Epithelial cell of esophagus (primary cell): ENCODE data around the gene DUSP12.
"Not testable (repeated sequence)": the region's sequence is repeated elsewhere in the genome, so short reads cannot be mapped to it uniquely, and the experiment has no call there.

ENCODE experiments used
- DNase-seq: peaks from one replicate; pipeline ENCODE4 v3.0.0; 2010; ENCODE audit warnings: low read depth
- H3K4me3 ChIP-seq: 2 replicates; pipeline ENCODE4 v1.5.1; 2011; ENCODE audit warnings: mild to moderate bottlenecking, low read length, control low read depth
- TF ChIP-seq, protein P1 (sequence below): IDR thresholded peaks from 2 replicates; pipeline ENCODE4 v1.5.1; 2011; ENCODE audit warnings: low read depth, mild to moderate bottlenecking, low read length, control low read depth, inconsistent platforms; ENCODE audit not compliant: insufficient read depth; ENCODE audit errors: missing control alignments

Gene DUSP12

DNA sequence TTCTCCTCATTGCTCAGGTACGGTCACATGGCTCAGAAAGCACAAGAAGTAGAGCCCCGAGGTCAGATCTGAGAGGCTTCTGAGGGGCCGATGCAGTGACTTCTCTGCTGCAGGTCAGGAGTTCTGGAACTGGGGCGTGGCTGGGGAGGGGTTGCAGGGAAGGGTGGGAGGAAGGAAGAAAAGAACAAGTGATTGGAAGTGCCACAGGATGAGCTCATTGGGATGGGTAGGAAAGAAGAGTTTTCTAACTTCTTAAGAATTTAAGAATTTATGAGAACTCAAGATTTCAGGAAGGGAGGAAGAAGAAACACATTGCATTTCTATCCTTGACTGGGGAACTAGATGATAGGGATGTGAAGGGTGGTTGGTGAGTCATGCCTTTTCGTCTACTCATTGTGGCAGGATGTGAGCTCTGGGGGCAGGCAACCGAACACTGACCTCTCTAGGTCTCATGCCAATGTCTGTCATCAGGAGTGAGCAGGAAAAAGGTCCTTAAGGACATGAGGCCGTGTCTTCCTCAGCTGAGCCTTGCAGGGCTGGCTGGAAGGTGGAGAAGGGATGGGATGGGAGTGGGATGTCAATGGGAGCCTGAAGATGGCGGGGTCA lies 27.7 kb upstream of the DUSP12 start:
- DNase-seq: peak; percentile 51
- TF ChIP-seq, protein P1, sequence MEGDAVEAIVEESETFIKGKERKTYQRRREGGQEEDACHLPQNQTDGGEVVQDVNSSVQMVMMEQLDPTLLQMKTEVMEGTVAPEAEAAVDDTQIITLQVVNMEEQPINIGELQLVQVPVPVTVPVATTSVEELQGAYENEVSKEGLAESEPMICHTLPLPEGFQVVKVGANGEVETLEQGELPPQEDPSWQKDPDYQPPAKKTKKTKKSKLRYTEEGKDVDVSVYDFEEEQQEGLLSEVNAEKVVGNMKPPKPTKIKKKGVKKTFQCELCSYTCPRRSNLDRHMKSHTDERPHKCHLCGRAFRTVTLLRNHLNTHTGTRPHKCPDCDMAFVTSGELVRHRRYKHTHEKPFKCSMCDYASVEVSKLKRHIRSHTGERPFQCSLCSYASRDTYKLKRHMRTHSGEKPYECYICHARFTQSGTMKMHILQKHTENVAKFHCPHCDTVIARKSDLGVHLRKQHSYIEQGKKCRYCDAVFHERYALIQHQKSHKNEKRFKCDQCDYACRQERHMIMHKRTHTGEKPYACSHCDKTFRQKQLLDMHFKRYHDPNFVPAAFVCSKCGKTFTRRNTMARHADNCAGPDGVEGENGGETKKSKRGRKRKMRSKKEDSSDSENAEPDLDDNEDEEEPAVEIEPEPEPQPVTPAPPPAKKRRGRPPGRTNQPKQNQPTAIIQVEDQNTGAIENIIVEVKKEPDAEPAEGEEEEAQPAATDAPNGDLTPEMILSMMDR: no peak
- H3K4me3 ChIP-seq: no peak overlapping the region

DNA sequence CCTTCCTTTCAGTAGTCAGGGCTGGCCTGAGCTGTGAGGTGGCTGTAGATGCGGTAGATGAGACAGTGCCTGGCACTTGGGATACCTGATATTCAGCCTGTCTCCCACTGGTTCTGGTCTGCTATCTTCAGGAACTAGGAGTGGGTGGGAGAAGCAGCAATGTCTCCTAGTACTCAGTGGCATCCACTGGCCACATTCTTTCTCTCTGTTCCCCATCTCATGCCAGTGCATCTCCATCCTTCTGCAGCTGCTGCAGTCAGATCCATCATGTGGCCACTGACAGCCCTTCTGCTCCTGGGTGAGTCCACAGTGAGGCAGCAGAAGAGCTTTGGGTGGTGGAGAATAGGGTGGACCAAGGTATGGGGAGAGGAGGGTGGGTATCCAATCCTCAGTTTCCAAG lies 27.2 kb upstream of the DUSP12 start:
- no peak for DNase-seq
- H3K4me3 ChIP-seq: no peak overlapping the region
- TF ChIP-seq, protein P1: no peak

DNA sequence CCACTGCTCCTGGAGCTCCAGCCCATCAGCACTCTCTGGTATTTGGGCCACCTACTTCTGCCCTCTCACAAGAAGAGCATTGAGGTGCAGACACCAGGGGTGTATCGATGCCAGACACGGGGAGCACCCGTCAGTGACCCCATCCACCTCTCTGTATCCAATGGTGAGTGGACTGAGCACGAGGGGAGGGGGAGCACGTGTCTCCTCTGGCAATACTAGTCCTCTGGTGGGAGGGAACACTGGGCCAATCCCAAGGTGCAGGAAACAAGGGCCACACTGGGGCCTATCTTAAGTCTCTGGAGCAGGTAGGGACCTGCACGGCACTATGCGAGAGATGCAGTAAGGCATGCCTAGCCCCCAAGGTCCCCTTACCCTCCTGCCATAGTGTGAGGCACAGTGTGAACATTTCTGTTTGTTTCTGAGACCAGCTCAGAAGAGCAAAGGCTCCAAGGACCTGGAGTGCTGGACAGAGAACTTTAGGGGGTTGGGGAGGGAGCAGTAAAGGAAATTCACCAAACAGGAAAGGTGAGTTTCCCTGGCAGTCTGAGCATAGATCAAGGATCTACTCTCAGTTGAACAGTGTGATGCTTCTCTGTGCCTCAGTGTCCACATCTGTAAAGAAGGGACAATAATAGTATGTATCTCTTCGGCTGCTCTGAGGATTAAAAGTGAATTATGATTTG lies 26.0 kb upstream of the DUSP12 start:
- TF ChIP-seq, protein P1: no peak
- DNase-seq: peak; percentile 77
- no peak overlapping the region for H3K4me3 ChIP-seq

DNA sequence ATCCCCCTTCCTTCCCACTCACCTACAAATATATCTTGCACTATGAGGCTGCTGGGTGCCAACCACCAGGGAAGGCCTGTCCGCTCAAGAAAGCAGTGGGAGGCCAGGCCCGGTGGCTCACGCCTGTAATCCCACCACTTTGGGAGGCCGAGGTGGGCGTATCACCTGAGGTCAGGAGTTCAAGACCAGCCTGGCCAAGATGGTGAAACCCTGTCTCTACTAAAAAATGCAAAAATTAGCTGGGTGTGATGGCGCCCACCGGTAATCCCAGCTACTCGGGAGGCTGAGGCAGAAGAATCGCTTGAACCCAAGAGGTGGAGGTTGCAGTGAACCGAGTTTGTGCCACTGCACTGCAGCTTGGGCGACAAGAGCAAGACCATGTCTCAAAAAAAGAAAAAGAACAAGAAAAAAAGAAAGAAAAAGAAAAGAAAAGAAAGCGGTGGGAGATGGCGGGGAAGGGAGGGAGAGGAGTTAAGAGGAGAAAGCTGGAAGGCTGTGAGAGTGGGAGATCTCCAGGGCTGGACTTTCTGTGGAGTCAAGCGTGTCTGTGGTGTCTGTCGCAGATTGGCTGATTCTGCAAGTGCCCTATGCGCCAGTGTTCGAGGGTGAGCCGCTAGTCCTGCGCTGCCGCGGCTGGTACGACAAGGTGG lies 24.2 kb upstream of the DUSP12 start:
- not testable (repeated sequence) for DNase-seq
- peak overlapping the region; percentile 63 for H3K4me3 ChIP-seq

DNA sequence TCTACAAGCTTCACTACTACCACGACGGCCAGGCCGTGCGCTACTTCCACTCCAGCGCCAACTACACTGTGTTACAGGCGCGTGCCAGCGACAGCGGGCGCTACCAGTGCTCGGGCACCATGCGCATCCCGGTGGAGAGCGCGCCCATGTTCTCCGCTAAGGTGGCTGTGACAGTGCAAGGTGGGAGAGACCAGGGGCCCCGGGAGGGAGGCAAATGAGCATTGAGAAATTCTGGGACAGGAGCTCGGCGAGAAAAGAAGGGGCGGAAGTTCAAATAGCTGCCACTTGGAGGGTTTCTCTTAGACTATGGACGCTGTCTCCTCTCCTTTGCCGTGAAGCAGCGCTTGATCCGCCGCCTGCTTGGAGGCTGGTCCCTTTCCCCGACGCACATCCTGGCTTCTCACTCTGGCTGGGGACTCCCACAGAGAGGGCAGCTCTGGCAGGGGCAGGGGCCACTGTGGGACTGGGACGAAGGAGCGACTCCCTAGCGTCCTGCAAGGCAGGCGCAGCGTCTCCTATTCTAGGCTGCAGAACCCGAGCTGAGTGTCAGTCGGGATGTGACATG lies 23.6 kb upstream of the DUSP12 start:
- peak; percentile 43 for DNase-seq
- TF ChIP-seq, protein P1: peak; percentile 30
- peak overlapping the region; percentile 63 for H3K4me3 ChIP-seq

DNA sequence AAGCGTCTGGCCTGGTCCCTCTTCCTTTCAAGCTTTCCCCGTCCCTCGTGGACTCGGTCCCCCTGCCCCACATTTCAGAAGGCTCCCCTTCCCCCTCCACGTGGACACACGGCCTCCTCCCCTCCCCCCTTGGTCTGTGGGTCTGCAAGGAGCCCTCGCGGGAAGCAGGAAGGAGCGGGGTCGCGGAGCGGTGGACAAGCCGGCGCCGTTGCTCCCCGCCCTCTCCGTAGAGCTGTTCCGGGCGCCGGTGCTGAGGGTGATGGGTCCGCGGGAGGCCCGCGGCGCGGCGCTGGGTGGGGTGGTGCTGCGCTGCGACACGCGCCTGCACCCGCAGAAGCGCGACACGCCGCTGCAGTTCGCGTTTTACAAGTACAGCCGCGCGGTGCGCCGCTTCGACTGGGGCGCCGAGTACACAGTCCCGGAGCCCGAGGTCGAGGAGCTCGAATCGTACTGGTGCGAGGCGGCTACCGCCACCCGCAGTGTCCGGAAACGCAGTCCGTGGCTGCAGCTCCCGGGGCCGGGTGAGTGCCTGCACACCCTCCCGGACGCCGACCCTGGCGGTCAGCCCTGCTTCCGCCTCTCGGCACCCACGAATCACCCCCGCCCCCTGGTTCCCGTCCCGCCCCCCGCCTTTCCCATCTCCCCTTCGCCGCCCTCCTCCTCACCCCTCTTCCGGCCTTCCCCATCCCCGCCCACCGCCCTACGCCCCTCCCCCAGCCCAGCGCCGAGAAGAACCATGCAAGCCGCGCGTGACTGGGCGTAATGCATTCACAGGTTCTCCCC lies 22.9 kb upstream of the DUSP12 start:
- peak overlapping the region; percentile 63 for H3K4me3 ChIP-seq
- TF ChIP-seq, protein P1: no peak
- peak; percentile 60 for DNase-seq
